Measurements from ENCODE around the gene POLR3K.

GRCh38 chr16:71210-71539, 17.8 kb upstream of the POLR3K start:
- TF ChIP-seq SIN3A (IDR thresholded peaks at IDR 0.05; ENCODE audit: borderline replicate concordance, insufficient read depth, low read length): no peak
- no peak for TF ChIP-seq POLR2AphosphoS5 (IDR thresholded peaks at IDR 0.05; ENCODE audit: low read depth, low read length)

All from PFSK-1 (cell line).